AG04449 (cell line): ENCODE measurements around the gene ADAM33.

Source experiments
- CTCF ChIA-PET: fragments of 350-600 bp; formaldehyde crosslinking; extraction: SDS; loops from one replicate; lab custom pipeline; 2021; ENCODE audit warnings: antibody characterized with exemption; lab: Yijun Ruan, JAX
- POLR2A ChIA-PET: fragments of 400-600, 350-600 bp; formaldehyde crosslinking; extraction: SDS; loops from one replicate; lab custom pipeline; 2020; ENCODE audit warnings: antibody characterized with exemption, inconsistent platforms; lab: Yijun Ruan, JAX
- DNase-seq: peaks from one replicate; pipeline ENCODE4 v3.0.0-alpha.2; 2010; ENCODE audit warnings: low read depth, low spot score
- H3K4me3 ChIP-seq: 2 replicates; pipeline ENCODE4 v1.5.1; 2011; ENCODE audit warnings: low read depth, mild to moderate bottlenecking, control low read depth, low read length
- CTCF ChIP-seq: IDR thresholded peaks from one replicate; pipeline ENCODE4 v1.5.1; 2011; ENCODE audit warnings: mild to moderate bottlenecking, moderate library complexity, low read length, control low read depth, inconsistent platforms; ENCODE audit not compliant: insufficient read depth; ENCODE audit errors: missing control alignments

The ADAM33 gene

GRCh38 chr20:3680701-3681351 lies 984 bp downstream of the ADAM33 start:
- no peak for DNase-seq
- CTCF ChIA-PET = interaction anchor here (1.5 to 43.4 kb wide), 6 partner anchors 12 to 139 kb away, joined by 8 to 1151 read pairs (median 57); partner anchors contain the start of genes ADISSP, AP5S1, CENPB and SIGLEC1
- no peak for TF ChIP-seq CTCF
- peak overlapping the region; percentile 70 for H3K4me3 ChIP-seq
- POLR2A ChIA-PET = interaction anchor here (1.2 to 1.4 kb wide), 5 partner anchors 10 to 138 kb away, joined by 3 to 5 read pairs (median 4); partner anchors contain the start of gene CENPB

- H3K4me3 ChIP-seq = peak overlapping the region; percentile 70
- POLR2A ChIA-PET = interaction anchor here (0.5 to 1.4 kb wide), 6 partner anchors 9 to 253 kb away, joined by 3 to 5 read pairs (median 4); no protein-coding TSS in a partner anchor
- peak; percentile 57 for DNase-seq
- CTCF ChIA-PET = interaction anchor here (0.7 to 43.4 kb wide), 10 partner anchors 11 to 139 kb away, joined by 3 to 1151 read pairs (median 17); partner anchors contain the start of genes ADISSP, AP5S1, CENPB and SIGLEC1
- TF ChIP-seq CTCF = no peak
These were observed 1.8 kb downstream of the ADAM33 start for GRCh38 chr20:3679749-3680700.

- peak overlapping the region; percentile 70 for H3K4me3 ChIP-seq
- no peak for DNase-seq
- ChIA-PET CTCF (interaction anchor here (1.2 to 43.4 kb wide), 15 partner anchors 11 to 176 kb away, joined by 3 to 1151 read pairs (median 26); partner anchors contain the start of genes ADISSP, AP5S1, CENPB and SIGLEC1), POLR2A (interaction anchor here (0.8 to 1.6 kb wide), 5 partner anchors 8 to 139 kb away, joined by 3 to 5 read pairs (median 3); no protein-coding TSS in a partner anchor)
- no peak for TF ChIP-seq CTCF
These were observed 2.7 kb downstream of the ADAM33 start for GRCh38 chr20:3678856-3679720.

GRCh38 chr20:3678198-3678597 lies 3.6 kb downstream of the ADAM33 start:
- ChIA-PET CTCF (interaction anchor here (1.0 to 43.4 kb wide), 15 partner anchors 9 to 177 kb away, joined by 4 to 1151 read pairs (median 27); partner anchors contain the start of genes ADISSP, AP5S1, CENPB and SIGLEC1), POLR2A (interaction anchor here (1.3 to 1.6 kb wide), 2 partner anchors 9 to 33 kb away, joined by 3 to 5 read pairs; no protein-coding TSS in a partner anchor)
- no peak for TF ChIP-seq CTCF
- no peak overlapping the region for H3K4me3 ChIP-seq
- DNase-seq = no peak

GRCh38 chr20:3677733-3678132 lies 4.1 kb downstream of the ADAM33 start:
- no peak for DNase-seq
- TF ChIP-seq CTCF = no peak
- H3K4me3 ChIP-seq = no peak overlapping the region
- ChIA-PET CTCF (interaction anchor here (1.0 to 43.4 kb wide), 22 partner anchors 9 to 194 kb away, joined by 3 to 1151 read pairs (median 12); partner anchors contain the start of genes ADISSP, AP5S1, CENPB and SIGLEC1), POLR2A (interaction anchor here (1.3 to 1.6 kb wide), 3 partner anchors 9 to 91 kb away, joined by 3 to 5 read pairs (median 4); no protein-coding TSS in a partner anchor)
